GM21526 (cell line): ENCODE results near the gene FOXF1.

Experiments used
- ATAC-seq: cut with Tn5 transposase; IDR thresholded peaks from one replicate; pipeline ENCODE4 v1.9.1; 2021; ENCODE audit warnings: moderate library complexity; ENCODE audit not compliant: unreplicated experiment, low FRiP score

FOXF1 gene

DNA sequence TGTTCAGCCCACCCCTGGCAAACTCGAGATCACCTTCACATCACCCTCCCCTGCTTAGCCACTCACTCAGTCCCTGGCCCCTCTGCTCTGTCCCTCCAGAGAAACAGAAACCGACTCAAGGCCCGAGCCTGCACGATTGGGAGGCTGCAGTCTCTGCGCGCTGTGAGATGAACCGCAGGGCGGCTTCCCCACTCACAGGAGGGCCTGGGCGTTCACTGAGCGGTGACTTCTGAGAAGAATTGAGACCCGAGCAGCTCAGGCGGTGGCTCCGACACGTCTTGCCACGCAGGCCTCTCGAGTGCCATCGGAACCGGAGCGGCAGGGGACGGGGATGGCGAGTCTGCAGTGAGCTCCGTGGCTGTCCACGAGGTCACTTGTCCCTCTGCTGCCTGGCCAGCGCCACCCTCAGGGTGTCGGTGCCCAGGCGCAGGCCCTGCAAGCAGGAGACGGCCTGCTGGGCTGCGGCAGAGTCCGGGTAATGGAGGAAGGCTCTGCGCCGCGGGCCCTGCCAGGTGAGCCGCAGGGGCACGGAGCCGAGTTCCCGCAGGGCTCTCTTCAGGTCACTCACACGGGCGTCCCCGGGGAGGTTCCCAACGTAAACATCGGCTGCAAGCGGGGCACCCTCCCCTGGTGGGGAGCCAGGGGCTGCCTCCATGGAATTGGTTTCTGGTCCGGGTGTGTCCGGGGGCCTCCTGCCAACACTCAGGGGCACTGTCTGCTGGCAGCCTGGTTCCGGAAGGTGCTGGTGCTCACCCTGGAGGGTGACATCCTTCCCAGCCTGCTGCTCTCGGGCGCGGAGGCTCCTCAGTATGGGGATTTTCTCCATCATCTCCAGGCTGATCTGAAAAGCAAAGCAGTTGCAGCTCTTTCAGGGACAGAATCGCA, 21.6 kb downstream of the FOXF1 start:
- no peak for ATAC-seq

DNA sequence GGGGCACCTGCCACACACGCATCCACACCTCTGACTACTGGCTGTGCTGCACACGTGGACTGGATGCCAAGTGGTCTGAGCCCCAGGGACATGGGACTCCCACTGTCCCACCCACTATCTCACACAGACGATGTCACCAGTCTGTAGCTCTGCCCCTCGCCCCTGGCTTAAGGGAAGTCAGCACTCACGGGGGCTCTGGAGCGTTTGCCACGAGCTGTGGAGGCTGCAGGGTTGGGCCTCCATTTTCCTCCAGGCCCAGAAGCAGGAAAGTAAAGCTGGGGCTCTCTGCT, 22.1 kb downstream of the FOXF1 start:
- no peak for ATAC-seq

DNA sequence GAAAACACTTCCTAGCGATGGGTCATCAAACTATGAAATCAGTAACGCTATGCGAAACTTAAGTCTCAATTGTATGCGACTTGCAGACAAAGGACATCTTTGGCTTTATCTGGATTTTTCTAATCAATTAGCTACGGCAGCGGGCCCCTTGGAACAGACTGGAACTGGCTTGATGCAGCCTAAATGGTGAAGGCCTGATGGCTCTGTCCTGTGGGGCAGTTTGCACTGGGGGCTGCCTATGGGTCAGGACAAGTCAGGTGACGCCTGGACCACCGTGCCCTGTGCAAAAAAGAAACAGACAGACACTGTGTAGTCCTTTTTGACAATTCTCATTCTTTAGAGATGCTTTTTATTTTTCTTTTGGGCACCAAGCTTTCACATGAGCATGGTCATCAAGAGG, 22.7 kb downstream of the FOXF1 start:
- ATAC-seq = no peak

DNA sequence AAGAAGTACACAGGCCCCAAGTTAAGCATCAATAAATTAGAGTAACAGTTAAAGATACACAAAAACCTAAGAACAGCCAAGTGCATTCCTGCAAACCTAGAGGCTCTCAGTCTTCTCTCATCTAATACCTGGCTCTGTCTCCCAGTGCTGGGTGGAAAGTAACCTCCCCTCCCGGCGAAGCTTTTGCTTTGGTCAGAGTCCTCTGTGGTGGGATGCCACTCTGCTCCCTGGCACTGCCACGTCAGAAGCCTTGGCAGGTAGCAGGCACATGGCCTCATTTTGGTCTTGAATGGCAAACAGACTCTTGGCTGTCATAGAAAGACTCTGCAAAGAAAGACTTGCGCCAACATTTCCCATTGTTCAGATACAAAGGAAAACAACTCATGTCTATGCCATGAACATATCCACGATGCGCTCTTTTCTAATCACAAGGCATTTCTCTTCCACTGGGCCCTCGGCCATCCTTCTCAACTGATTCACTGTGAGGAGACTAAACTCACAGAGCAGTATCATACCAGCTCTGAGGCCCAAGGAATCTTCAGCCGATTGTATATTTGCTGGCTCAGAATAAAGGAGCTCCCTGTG, 23.5 kb downstream of the FOXF1 start:
- ATAC-seq = no peak

DNA sequence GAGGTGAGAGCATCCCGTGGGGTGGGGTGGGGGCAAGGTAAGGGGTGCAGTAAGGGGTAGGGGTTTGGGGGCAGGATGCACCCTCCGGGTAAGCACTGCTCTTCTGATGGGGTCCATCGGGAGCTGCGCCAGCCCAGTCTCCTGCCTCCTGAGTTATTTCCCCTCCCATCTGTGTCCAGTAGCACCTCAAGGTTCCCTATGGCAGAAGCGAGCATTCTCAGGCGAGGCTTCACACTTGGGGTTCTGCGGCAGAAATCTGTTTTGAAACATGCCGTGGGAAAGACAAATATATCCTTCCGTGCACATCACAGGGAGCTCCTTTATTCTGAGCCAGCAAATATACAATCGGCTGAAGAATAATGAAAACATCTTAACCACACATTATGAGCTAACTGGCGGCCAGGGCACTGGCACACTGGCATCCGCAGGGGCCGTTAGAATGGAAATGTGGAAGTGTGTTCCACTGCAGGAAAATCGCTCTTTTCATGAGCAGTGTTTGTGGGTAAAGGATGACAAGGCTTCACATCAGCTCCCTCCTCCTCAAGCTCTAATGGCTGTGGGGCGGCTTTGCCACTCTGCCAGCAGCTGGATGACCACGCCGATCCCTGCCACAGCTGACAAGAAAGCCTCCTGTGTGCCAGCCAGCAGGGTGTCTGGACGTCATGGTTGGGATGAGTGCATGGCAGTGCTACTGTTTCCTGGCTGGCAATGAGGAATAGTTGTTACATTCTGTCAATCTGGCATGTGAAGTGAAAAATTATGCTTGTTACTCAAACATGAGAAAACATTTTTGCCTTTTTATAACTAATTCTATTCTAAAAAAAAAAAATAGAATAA, 24.7 kb downstream of the FOXF1 start:
- ATAC-seq = no peak

DNA sequence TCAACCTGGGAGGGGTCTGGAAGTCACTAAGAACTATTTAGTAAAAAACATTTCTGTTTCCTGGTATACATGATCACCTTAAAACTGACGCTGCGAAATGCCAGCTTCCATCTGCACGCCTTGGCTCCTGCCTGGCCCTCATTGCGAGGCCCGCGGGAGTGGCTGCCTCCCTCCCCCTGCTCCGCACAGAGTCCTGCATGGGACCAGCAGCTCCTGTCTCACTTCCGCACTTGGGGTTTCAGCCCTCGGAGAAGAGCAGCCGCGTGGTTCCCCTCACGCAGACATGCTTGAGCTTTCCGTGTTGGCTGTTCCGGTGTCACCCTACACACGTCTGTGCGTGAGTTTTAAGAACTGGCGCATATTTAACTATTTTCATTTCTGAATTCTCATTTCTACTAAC, 26.3 kb downstream of the FOXF1 start:
- no peak for ATAC-seq

DNA sequence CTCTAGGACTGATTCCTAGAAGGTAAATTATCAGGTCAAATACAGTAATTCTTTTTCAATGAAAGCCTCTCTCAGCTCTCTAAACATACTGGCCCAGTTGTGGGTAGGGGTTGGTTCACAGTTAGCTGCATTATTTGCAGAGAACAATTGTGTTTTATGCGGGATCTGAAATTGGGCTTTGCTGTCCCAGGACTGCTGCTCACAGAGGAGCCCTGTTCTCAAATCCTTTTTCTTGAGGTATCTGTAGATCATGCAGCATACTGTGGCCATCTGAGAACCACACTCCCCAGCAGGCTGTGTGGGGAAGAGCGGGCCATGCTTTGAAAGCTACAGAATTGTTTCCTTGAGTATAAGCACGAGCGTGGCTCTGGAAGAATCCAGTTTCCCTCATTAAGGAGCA, 27.2 kb downstream of the FOXF1 start:
- no peak for ATAC-seq

DNA sequence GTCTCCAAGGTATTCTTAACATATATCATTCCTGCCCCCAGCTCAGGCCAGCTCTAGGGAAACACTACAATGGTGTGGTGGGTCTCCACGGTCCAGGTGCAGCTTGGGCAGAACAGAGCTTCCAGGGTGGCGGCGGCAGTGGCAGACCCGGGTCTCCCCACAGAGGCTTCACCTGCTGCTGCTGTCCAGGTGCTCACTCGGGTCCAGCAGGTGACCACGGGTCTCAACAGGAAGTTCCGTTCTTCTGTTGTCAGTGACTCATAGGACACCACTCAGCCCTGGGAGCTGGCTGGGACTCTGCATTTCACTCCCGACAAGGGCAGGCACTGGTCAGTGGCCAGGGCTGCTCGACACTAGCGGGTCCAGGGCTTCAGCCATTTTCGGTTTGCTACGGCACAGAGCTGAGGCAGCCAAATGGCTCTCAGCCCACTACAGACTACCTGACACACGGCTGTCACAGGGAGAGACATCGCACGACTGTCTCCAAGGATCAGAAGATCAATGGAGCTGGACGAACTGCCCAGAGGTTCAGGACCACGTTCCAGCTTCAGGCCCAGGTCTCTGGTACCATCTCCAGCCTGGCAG, 28.0 kb downstream of the FOXF1 start:
- ATAC-seq = no peak

DNA sequence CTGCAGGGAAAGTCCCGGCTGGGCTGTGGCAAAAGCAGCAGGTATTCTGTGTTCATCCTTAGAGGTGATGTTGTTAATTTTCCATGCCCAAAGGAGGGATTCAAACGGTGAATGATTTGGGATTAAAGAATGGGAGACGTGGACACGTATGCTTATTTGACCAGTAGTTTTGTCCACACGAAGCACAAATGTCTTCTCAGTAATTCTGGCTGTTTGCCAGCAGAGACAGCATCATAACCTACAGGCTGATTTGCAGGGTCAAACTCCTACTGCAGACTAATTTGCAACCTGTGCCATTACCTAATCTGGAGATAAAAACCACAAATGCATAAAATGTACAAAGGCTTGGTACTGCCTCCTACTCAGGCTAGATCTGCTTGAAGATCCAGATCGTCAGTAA, 30.6 kb downstream of the FOXF1 start:
- no peak for ATAC-seq

DNA sequence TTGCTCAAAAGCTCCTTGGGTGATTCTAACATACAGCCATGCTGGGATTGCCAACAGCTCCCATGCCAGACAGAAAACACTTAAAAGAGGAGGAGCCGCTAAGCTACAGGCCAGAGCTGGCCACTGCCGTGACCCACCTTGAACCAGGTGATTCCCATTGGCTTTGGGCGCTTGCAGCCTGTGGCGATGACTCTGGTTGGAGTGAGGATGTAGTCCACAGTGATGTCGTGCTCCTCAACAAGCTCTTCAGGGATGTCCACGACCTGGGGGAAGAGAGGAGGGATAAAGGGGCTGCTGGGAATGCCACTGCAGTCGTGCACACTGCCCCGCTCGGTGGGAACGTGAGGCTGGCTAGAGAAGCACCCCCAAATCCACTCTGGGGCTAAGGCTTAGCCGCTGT, 31.2 kb downstream of the FOXF1 start:
- no peak for ATAC-seq

DNA sequence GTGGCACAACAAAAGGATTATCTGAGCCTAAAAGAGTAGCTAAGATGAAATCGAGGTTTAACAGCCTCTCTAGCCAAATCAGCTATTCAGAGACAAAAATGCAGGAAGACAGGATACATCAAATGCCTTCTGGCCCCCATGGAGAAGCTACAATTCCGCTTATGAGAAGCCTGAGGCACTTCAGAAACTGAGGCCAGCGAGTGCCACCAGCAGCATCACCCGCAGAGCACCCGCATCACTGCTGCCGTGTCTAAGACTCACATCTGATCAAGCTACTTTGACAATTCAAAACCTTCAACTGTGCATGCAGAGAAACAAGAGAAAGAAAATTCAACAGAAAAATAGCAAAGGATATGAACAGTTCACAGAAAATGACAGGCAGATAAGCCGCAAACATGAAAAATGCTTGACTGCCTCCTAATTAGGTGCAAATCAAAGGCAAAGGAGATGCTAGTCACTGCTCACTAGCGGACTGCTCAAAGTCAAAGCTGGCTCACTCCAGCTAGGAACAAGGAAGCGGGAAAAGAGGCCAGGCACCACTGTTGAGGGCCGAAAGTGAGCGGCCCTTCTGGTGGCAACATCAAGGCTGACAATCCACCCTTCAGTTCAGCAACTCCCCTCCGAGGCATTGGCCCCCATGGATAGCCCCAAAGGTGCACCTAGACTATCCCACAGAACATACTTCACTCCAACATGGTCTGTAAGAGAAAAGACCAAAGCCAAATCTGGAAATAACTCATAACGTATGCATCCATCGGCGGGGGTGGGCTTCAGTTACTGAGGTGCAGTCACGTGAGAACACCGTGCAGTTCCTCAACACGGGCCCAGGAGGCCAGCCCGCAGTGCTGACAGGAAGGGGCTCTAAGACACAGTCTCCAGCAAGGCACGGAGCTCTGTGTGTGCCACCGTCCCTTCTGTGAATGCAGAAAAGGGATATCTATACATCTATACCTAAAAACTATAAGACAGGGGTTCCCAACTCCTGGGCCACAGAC, 32.7 kb downstream of the FOXF1 start:
- no peak for ATAC-seq

DNA sequence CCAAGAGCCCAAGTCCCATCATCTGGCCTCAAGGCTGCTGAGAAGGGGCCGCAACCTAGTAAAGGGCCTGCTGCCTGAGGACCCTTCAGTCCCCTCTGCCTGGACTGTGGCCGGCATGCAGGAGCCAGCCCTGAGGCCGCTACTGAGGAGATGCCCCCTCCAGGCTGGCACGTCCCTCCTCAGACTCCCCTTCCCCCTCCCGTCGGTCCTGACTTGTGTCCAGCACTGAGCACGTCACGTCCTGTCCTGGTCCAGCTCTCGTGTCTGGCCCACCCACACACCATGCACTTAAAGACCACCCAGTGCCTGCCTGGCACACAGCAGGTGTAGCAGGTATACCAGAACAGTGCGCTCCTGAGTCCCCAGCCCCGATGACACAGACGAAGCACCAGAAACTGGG, 35.2 kb downstream of the FOXF1 start:
- ATAC-seq = no peak

DNA sequence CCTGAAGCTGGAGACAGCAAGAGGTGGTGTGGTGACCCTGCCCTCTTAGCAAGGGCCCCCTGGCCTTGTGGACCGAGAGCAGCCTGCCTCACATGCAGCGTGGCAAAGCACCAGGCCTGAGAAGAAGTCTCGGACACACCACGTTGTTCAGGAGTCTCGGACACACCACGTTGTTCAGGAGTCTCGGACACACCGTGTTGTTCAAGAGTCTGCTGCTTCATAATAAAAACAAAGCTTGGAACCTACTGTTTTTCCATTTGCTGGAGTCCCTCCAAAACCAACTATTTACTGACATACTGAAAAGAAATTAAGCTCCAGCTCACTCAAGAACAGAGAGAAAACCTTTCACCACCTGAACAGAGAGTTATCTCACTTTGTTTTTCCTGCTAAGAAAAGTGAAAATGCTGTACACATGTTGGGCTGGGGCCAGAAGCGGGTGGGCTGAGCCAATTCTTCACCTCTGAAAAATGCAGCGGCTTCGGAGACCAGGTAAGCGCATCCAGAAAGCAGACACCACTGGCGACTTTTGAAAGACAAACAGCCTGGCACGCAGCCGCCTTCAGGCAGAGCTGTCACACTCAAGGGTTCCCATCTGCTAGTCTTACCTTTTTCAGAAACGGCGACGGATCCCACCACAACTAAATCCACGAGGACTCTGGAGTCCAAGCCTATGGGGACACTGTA, 35.8 kb downstream of the FOXF1 start:
- no peak for ATAC-seq

DNA sequence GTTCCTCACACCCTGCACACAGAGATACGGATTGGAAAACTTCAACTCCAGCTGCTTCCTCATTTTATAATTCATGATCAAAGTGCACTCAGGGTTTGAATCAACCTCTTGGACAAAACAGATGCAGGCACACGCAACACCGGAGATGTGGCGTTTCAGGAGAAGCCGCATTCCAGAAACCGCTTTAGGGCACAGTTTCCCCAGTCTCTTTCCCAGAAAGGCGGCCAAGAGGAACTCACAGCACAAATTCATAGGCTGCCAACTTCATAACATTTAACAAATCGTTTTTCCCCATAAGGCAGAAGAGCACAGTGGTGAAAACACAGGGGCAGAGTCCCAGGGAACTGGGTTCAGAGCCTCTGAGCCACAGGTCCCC, 36.3 kb downstream of the FOXF1 start:
- no peak for ATAC-seq

DNA sequence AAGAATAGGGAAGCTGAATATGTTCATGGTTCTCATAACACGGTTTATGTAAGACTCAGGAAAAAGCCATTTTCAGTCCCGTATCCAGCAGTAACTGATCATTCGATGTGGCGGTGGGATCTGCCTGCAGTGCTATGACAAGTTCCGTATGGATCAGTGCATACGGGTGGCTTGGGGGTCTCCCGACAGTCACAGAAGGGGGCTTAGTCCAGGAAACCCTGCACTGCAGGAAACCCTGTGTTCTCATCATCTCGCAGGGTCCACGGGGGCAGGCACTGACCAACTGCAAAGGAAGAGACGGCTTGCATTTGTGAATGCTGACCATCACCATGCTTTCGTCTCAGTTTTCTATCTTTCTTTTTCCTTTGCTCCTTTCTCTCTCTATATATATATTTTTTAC, 37.0 kb downstream of the FOXF1 start:
- ATAC-seq = no peak

DNA sequence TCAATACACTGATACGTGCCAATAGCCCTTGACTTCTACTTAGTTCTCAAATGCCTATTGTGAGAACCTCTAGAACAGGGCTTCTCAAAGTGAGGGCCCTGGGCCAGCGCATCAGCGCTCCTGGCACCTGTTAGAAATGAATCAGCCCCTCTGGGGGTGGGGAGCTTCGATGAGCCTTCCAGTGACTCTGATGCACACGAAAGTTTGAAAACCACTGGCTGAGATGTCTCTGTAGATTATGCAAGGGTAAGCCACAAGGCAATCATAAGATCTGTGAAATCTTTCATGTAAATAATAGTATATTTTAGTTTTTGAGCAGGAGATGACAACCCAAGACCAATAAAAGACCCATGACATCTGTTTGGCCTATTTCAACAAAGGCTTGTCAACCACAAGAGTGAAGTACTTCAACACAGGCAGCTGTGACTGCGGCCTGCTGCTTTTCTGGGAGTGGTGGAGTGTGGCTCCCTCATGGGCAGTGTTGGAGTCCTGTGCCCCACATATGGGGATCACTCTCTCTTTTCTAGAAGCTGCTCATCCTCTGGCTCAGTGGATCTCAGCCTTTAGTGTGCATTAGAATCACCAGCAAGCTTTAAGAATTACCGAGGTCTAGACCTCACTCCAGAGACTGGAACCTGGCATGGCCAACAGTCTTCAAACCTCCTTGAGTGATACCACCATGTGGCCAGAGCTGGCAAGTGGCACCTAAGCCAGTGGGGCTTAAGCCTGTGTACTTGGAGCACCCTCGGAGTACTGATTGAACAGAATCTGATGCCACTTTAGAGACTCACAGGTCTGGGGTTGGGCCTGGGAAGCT, 39.0 kb downstream of the FOXF1 start:
- ATAC-seq = no peak

DNA sequence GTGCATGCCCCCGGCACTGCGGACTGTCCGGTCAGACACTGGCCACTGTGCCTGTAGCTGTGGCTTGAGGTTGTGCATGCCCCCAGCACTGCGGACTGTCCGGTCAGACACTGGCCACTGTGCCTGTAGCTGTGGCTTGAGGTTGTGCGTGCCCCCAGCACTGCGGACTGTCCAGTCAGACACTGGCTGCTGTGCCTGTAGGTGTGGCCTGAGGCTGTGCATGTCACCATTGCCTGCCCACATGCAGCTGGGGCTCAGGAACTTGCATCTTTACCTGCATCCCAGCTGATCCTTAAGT, 39.5 kb downstream of the FOXF1 start:
- ATAC-seq = no peak

DNA sequence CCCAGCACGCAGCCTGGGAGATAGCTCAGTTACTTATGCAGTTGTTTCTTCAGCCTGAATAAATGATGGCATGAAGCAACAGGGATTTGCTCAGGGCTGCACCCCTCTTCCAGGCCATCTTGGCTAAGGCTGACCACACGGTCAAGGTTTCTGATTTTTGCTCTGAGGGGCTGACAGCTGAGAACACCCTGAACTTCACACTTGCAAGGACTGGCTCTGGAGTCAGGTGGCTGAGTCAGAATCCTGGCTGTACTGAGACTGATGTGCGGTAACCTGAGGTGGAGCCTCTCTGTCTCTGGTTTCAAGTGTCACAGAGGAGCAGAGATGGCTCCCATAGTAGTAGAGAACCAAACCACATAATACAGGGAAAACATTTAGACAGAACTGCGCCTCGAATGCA, 40.0 kb downstream of the FOXF1 start:
- no peak for ATAC-seq

DNA sequence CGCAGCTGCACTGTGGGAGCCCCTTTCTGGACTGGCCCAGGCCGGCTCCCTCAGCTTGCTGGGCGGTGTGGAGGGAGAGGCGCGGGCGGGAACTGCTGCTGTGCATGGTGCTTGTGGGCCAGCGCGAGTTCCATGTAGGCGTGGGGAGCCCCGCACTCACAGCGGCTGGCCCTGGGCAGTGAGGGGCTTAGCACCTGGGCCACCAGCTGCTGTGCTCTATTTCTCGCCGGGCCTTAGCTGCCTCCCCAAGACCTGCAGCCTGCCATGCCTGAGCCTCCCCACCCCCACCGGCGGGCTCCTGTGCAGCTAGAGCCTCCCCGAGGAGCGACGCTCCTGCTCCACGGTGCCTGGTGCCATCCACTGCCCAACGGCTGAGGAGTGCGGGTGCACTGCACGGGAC, 43.0 kb downstream of the FOXF1 start:
- no peak for ATAC-seq
